Neural cell (in vitro differentiated cells): ENCODE results near the gene SUPT3H. TPM values are rescaled to one million over a fixed set of nuclear protein-coding genes. Genes with fewer than 3 reads are reported as not detected.

Experiments
- H2AFZ ChIP-seq: fragments of 200-600, 300-800 bp; sonication (generic), shearing (Covaris generic); 2 replicates; pipeline ENCODE4 v1.6.0; 2014; ENCODE audit warnings: low read depth, mild to moderate bottlenecking, antibody characterized with exemption, low read length, moderate library complexity
- H3F3A ChIP-seq: fragments of 200-600 bp; shearing (Covaris generic); 2 replicates; pipeline ENCODE4 v1.6.1; 2016; ENCODE audit warnings: mild to moderate bottlenecking, moderate library complexity, mixed read lengths, antibody characterized with exemption, low read length; ENCODE audit not compliant: insufficient read depth, poor library complexity, severe bottlenecking
- H3K27ac ChIP-seq: fragments of 200-600, 300-800 bp; sonication (generic), shearing (Covaris generic); 2 replicates; pipeline ENCODE4 v1.5.1; 2014; ENCODE audit warnings: mild to moderate bottlenecking, low read length, moderate library complexity
- H3K27me3 ChIP-seq: fragments of 300-800, 200-600 bp; sonication (generic), shearing (Covaris generic); 2 replicates; pipeline ENCODE4 v1.6.0; 2014; ENCODE audit warnings: mild to moderate bottlenecking, low read depth, low read length, moderate library complexity; ENCODE audit not compliant: insufficient read depth
- H3K36me3 ChIP-seq: fragments of 300-800, 200-600 bp; sonication (generic), shearing (Covaris generic); 2 replicates; pipeline ENCODE4 v1.5.1; 2014; ENCODE audit warnings: mild to moderate bottlenecking, antibody characterized with exemption, low read length, moderate library complexity; ENCODE audit not compliant: insufficient read depth
- H3K4me2 ChIP-seq: fragments of 300-800, 200-600 bp; sonication (generic), shearing (Covaris generic); 2 replicates; pipeline ENCODE4 v1.6.0; 2014; ENCODE audit warnings: mild to moderate bottlenecking, low read length
- H3K4me3 ChIP-seq: fragments of 300-800, 200-600 bp; sonication (generic), shearing (Covaris generic); 2 replicates; pipeline ENCODE4 v1.5.1; 2014; ENCODE audit warnings: mild to moderate bottlenecking, low read length, moderate library complexity
- H3K79me2 ChIP-seq: fragments of 200-600 bp; shearing (Covaris generic); replicated peaks from 2 replicates; pipeline ENCODE4 v1.6.0; 2014; ENCODE audit warnings: mild to moderate bottlenecking, low read length, moderate library complexity; ENCODE audit not compliant: insufficient read depth
- H3K9ac ChIP-seq: fragments of 300-800, 200-600 bp; sonication (generic), shearing (Covaris generic); 2 replicates; pipeline ENCODE4 v1.6.1; 2016; ENCODE audit warnings: mild to moderate bottlenecking, low read length, mixed read lengths
- H3K9me2 ChIP-seq: fragments of 200-600 bp; shearing (Covaris generic); 2 replicates; pipeline ENCODE4 v1.6.1; 2016; ENCODE audit warnings: mild to moderate bottlenecking, low read length, mixed read lengths; ENCODE audit not compliant: insufficient read depth
- H3K9me3 ChIP-seq: fragments of 200-600, 300-800 bp; sonication (generic), shearing (Covaris generic); 2 replicates; pipeline ENCODE4 v1.6.1; 2016; ENCODE audit warnings: mild to moderate bottlenecking, mixed run types, low read length, moderate library complexity, mixed read lengths
- H4K20me1 ChIP-seq: fragments of 200-600 bp; shearing (Covaris generic); 2 replicates; pipeline ENCODE4 v1.6.1; 2016; ENCODE audit warnings: mild to moderate bottlenecking, mixed run types; ENCODE audit not compliant: insufficient read depth
- CTCF ChIP-seq: fragments of 450-650 bp; IDR thresholded peaks from 2 replicates; pipeline ENCODE4 v1.5.1; 2014; ENCODE audit warnings: antibody characterized with exemption, mild to moderate bottlenecking, moderate library complexity; ENCODE audit not compliant: poor library complexity, severe bottlenecking
- EP300 ChIP-seq: fragments of 450-650 bp; conservative IDR thresholded peaks from 2 replicates; pipeline ENCODE4 v1.6.1; 2014; ENCODE audit warnings: antibody characterized with exemption, mild to moderate bottlenecking, moderate library complexity; ENCODE audit not compliant: poor library complexity, severe bottlenecking
- EZH2 ChIP-seq: fragments of 200-600, 300-800 bp; shearing (Covaris generic), sonication (generic); IDR thresholded peaks from 2 replicates; pipeline ENCODE4 v1.6.1; 2014; ENCODE audit warnings: antibody characterized with exemption, low read length, borderline replicate concordance, mild to moderate bottlenecking; ENCODE audit not compliant: insufficient read depth, poor library complexity, severe bottlenecking
- MXI1 ChIP-seq: fragments of 450-650 bp; conservative IDR thresholded peaks from 2 replicates; pipeline ENCODE4 v1.6.1; 2014; ENCODE audit warnings: antibody characterized with exemption, mild to moderate bottlenecking; ENCODE audit not compliant: poor library complexity, severe bottlenecking
- POLR2AphosphoS5 ChIP-seq: IDR thresholded peaks from 2 replicates; pipeline ENCODE4 v1.6.1; 2012
- RAD21 ChIP-seq: fragments of 450-650 bp; conservative IDR thresholded peaks from 2 replicates; pipeline ENCODE4 v1.6.1; 2014; ENCODE audit warnings: antibody characterized with exemption, mild to moderate bottlenecking, moderate library complexity
- REST ChIP-seq: IDR thresholded peaks from 2 replicates; pipeline ENCODE4 v1.6.1; 2012; ENCODE audit warnings: borderline replicate concordance
- SMC3 ChIP-seq: fragments of 450-650 bp; conservative IDR thresholded peaks from 2 replicates; pipeline ENCODE4 v1.6.1; 2014; ENCODE audit warnings: antibody characterized with exemption, mild to moderate bottlenecking, moderate library complexity; ENCODE audit not compliant: poor library complexity
- TAF1 ChIP-seq: IDR thresholded peaks from 2 replicates; pipeline ENCODE4 v1.6.1; 2012; ENCODE audit warnings: low read depth
- polyA plus RNA-seq: library from polyadenylated mRNA; depleted of rRNA; stranded (reverse); fragments of >200 nt; gene quantifications from 2 replicates; pipeline ENCODE4 v1.2.3, GENCODE V29; 2014

SUPT3H gene
- polyA plus RNA-seq, 1 donor from 2014 or later = 6.8 TPM

DNA sequence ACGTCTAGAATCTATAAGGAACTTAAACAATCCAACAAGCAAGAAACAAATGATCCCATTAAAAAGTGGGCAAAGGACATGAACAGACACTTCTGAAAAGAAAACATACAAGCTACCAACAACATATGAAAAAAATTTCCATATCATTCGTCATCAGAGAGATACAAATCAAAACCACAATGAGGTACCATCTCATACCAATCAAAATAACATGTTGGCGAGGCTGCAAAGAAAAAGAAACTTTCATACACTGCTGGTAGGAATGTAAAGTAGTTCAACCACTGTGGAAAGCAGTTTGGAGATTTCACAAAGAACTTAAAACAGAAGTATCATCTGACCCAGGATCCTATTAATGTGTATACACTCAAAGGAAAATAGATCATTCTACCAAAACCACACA lies 293.5 kb downstream of the SUPT3H start:
- TF ChIP-seq EP300 (no peak), TAF1 (no peak), REST (no peak), CTCF (no peak), MXI1 (no peak), RAD21 (no peak), POLR2AphosphoS5 (no peak), EZH2 (no peak), SMC3 (no peak)
- Histone ChIP-seq H3K27me3 (no peaks in the 10 kb centered on the region), H3K9me2 (no peaks in the 10 kb centered on the region), H3K9me3 (no peaks in the 10 kb centered on the region), H3K27ac (no peak overlapping the region), H3K9ac (no peak overlapping the region), H2AFZ (no peak overlapping the region), H3K4me2 (no peak overlapping the region), H4K20me1 (no peaks in the 10 kb centered on the region), H3K79me2 (no peaks in the 10 kb centered on the region), H3K36me3 (no peaks in the 10 kb centered on the region), H3K4me3 (no peak overlapping the region), H3F3A (no peaks in the 10 kb centered on the region)

GRCh38 chr6:45082091-45082490 lies 295.6 kb downstream of the SUPT3H start:
- H2AFZ ChIP-seq = no peak overlapping the region
- no peaks in the 10 kb centered on the region for H3F3A ChIP-seq
- H4K20me1 ChIP-seq = no peaks in the 10 kb centered on the region
- H3K4me3 ChIP-seq = no peak overlapping the region
- H3K9me3 ChIP-seq = no peaks in the 10 kb centered on the region
- H3K4me2 ChIP-seq = no peak overlapping the region
- no peaks in the 10 kb centered on the region for H3K36me3 ChIP-seq
- no peaks in the 10 kb centered on the region for H3K9me2 ChIP-seq
- no peak overlapping the region for H3K9ac ChIP-seq
- TF ChIP-seq REST (no peak), MXI1 (no peak), SMC3 (no peak), CTCF (no peak), EP300 (no peak), TAF1 (no peak)
- no peak overlapping the region for H3K27ac ChIP-seq
- H3K79me2 ChIP-seq = no peaks in the 10 kb centered on the region
- H3K27me3 ChIP-seq = no peaks in the 10 kb centered on the region
